ENCODE results near the gene TAPBP.

DNA sequence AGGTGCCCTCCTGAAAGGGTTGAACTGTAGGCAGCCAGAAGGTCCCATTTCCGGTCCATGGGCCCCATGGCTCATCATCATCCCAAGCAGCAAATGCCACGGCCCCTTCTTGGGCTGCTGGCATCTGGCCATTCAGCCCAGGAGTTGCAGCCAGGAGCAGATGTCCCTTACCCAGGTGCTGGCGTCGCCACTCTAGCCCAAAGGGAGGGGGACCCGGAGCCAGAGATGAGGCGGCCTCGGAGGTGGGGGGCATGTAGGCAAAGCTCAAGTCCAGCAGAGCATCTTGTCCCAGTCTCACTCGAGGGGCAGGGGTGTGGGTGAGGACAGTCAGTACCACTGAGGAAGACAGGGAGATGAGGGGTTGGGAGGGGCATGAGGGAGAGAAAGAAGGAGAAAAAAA, 8.8 kb downstream of the TAPBP start:
- TF ChIP-seq, protein P1, sequence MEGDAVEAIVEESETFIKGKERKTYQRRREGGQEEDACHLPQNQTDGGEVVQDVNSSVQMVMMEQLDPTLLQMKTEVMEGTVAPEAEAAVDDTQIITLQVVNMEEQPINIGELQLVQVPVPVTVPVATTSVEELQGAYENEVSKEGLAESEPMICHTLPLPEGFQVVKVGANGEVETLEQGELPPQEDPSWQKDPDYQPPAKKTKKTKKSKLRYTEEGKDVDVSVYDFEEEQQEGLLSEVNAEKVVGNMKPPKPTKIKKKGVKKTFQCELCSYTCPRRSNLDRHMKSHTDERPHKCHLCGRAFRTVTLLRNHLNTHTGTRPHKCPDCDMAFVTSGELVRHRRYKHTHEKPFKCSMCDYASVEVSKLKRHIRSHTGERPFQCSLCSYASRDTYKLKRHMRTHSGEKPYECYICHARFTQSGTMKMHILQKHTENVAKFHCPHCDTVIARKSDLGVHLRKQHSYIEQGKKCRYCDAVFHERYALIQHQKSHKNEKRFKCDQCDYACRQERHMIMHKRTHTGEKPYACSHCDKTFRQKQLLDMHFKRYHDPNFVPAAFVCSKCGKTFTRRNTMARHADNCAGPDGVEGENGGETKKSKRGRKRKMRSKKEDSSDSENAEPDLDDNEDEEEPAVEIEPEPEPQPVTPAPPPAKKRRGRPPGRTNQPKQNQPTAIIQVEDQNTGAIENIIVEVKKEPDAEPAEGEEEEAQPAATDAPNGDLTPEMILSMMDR (IDR thresholded peaks at IDR 0.05; ENCODE audit: low read length): no peak
- TF ChIP-seq EZH2 (IDR thresholded peaks at IDR 0.05; ENCODE audit: borderline replicate concordance, low read length): no peak

Measured in OCI-LY1 (cell line).